ENCODE data around the gene STH.

STH gene

DNA sequence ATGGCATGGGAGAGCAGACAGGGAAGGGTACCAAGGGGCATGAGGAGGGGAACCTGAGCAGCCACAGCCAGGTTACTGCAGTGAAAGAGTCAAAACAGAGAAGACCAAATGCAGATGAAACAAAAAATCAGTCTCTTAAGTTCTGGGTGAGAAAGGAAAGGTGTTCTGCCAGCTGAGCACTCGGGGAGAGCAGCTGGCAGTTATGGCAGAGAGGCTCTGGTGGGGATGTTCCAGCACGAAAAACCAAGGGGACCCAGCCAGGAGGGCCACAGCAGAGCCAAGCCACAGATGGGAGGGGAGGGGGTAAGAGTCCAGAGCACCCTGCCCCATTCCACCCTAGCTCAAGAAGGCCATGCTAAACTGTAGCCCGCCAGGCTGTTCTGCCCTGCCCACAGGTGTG lies 31.7 kb downstream of the STH start:
- Mint-ChIP-seq H3K9me3 (no peaks in the 10 kb centered on the region), H3K4me3 (no peak overlapping the region), H3K36me3 (peaks cover 95% of the 10 kb centered on the region), H3K27ac (peak overlapping the region; percentile 38), H3K4me1 (peaks cover 35% of the 10 kb centered on the region)
- DNase-seq (ENCODE audit: low spot score in 2 of 2) (no peak), ATAC-seq (no peak)

DNA sequence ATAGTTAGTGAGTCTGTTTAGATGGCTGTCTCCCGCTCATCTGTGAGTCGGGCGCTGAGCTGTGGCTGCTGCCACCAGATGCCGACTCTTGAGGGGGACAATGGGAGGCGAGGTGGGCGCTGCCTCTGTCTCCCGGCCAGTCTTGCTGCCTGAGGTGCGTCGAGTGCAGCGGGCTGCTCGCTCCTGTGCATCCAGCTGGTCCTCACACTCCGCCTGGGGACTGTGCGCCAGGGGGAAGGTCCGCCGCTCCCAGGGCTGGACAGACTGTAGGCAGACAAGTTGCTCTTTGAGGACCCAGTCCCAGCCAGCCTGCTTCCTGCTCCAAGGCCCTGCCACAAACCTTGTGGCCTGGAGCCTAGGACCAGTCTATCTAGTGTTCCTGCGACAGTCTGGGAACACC lies 32.4 kb downstream of the STH start:
- peaks cover 96% of the 10 kb centered on the region for H3K36me3 Mint-ChIP-seq
- ATAC-seq = no peak
- no peak for DNase-seq (ENCODE audit: low spot score in 2 of 2)
- no peaks in the 10 kb centered on the region for H3K9me3 Mint-ChIP-seq
- no peak overlapping the region for H3K4me3 Mint-ChIP-seq
- peaks cover 35% of the 10 kb centered on the region for H3K4me1 Mint-ChIP-seq
- H3K27ac Mint-ChIP-seq = peak overlapping the region; percentile 38

DNA sequence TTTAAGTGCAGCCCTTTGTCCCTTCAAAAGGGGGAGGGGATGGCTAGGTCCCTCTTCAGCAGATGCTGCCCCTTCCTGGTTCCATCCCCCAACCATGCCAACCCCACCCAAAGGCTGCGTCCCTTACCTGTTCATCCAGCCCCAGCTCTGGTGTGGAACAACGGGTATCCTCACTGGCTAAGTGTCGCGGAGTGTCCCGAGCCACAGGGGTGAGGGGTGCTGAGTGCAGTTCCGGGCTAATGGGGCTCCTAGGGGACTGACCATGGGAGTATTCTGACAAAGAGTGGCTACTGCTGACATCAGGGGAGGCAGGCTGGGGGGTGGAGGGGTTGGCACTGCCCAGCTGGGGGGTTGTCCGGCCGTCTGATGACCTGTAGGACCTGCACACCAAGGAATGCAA lies 32.9 kb downstream of the STH start:
- Mint-ChIP-seq H3K4me3 (no peak overlapping the region), H3K27ac (no peak overlapping the region), H3K4me1 (peaks cover 35% of the 10 kb centered on the region), H3K9me3 (no peaks in the 10 kb centered on the region), H3K36me3 (peaks cover 96% of the 10 kb centered on the region)
- no peak for ATAC-seq
- no peak for DNase-seq (ENCODE audit: low spot score in 2 of 2)

DNA sequence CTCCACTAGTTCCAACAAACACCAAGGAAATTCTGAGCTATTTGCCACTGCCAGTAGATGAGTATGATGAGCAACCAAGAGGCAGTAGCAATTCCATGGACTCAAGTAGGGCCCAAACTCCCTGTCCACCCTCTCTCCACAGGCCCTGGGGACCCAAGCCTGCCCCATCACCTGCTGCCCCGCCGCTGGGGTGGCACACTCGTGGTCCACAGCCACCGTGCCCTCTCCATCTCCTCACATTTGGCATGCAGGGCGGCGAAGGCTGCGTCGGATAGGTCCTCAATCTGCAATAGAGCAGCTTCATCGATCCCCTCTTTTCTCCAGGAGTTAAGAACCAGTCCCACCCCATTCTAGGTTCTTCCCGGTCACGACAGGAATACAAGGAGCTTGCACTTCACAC lies 33.9 kb downstream of the STH start:
- ATAC-seq = no peak
- peaks cover 26% of the 10 kb centered on the region for H3K4me1 Mint-ChIP-seq
- DNase-seq (ENCODE audit: low spot score in 2 of 2) = no peak
- no peak overlapping the region for H3K4me3 Mint-ChIP-seq
- no peaks in the 10 kb centered on the region for H3K9me3 Mint-ChIP-seq
- H3K27ac Mint-ChIP-seq = no peak overlapping the region
- H3K36me3 Mint-ChIP-seq = peaks cover 99% of the 10 kb centered on the region

DNA sequence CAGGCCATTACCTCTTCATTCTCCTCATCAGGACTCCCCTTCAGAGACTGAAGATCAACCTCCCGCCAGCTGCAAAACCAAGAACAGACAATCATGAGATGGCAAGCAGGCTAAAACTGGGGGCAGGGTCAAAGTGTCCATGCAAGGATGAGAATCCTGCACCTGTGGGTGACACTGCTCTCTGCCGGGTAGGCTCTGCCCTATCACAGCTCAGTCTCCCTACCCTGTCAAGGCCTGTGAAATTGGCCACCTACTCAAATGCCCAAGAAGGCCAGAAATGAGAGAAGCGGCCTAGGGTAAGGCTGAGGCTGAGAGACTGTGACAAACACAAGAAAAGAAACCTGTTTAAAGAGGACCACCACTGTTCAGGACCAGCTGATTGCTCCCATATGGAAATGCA lies 34.3 kb downstream of the STH start:
- no peak overlapping the region for H3K27ac Mint-ChIP-seq
- no peak overlapping the region for H3K4me3 Mint-ChIP-seq
- peaks cover 30% of the 10 kb centered on the region for H3K4me1 Mint-ChIP-seq
- ATAC-seq = no peak
- DNase-seq (ENCODE audit: low spot score in 2 of 2) = no peak
- no peaks in the 10 kb centered on the region for H3K9me3 Mint-ChIP-seq
- peaks cover 99% of the 10 kb centered on the region for H3K36me3 Mint-ChIP-seq

DNA sequence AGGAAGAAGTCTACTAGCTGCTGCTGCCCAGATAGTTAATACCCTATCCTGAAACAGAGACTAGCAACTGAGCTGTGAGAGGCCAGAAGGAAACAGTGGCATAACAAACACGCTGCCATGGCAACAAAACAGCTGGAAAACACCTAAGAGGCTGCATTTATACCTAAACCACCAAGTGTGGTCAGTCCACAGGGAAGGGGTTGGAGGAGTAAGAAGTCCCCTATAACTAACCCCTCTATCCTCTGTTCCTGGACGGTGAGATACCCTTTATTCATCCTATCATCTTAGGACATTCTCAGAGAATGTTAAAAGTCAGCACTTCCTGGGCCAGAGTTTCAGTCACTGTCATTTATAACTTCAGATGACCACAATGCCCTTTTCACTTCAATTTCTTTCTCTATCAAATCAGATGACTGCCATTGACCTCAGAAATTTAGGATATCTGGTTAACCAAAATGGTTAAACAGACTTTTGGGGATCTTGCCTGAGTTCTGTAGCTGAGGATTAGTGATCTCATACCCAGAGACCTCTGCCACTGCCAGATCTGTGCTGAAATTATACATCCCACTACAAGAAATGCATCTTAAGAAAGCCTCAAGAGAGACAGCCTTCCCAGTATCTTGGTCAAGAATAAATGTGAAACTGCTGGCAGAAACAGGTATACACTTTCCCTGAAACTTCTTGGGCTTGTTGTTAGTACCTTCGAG lies 36.2 kb downstream of the STH start:
- Mint-ChIP-seq H3K36me3 (peaks cover 99% of the 10 kb centered on the region), H3K9me3 (no peaks in the 10 kb centered on the region), H3K27ac (peak overlapping the region; percentile 60), H3K4me3 (no peak overlapping the region), H3K4me1 (peaks cover 23% of the 10 kb centered on the region)
- ATAC-seq (peak; percentile 71), DNase-seq (ENCODE audit: low spot score in 2 of 2) (no peak)

DNA sequence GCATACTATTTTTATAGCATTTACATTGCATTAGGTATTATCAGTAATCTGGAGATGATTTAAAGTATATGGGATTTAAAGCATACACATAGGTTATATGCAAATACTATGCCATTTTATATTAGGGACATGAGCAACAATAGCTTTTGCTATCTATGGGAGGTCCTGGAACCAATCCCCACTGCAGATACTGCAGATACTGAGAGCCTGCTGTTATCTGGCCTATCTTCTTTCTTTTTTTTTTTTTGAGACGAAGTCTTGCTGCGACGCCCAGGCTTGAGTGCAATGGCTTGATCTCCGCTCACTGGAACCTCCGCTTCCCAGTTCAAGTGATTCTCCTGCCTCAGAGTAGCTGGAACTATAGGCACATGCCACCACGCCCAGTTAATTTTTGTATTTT lies 37.4 kb downstream of the STH start:
- Mint-ChIP-seq H3K4me1 (peaks cover 19% of the 10 kb centered on the region), H3K27ac (peak overlapping the region; percentile 44)
- no peak for ATAC-seq

DNA sequence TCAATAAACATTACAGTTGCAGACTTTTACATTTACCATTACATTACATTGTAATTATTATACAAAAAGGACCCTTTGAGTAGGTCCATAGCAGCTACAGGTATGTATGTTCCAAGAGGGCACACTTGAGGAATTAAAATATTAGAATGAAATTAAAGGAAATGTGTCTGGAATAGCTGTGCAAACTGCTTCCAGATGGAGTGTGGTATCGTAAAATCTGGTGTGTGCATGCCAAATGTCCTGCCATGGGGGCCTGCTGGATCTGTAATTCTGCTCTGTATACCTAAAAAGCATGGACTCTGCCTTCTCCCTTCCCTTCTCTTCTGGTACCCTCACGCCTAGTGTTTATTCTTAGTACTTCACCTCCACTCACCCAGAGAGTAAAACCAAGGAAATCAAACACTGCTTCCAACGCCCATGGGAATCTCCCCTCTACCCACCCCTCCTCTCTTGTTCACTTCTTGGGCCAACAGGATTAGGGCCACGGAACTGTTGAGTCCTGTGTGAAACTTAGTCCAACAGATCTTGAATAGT lies 38.7 kb downstream of the STH start:
- Mint-ChIP-seq H3K36me3 (peaks cover 99% of the 10 kb centered on the region), H3K27ac (peak overlapping the region; percentile 78), H3K9me3 (no peaks in the 10 kb centered on the region), H3K4me1 (peaks cover 19% of the 10 kb centered on the region), H3K4me3 (no peak overlapping the region)
- DNase-seq (ENCODE audit: low spot score in 2 of 2) (no peak), ATAC-seq (no peak)

More for the DNA sequence above, 37.4 kb downstream of the STH start:
- no peak overlapping the region for H3K4me3 Mint-ChIP-seq
- DNase-seq (ENCODE audit: low spot score in 2 of 2) = no peak
- no peaks in the 10 kb centered on the region for H3K9me3 Mint-ChIP-seq
- H3K36me3 Mint-ChIP-seq = peaks cover 99% of the 10 kb centered on the region

DNA sequence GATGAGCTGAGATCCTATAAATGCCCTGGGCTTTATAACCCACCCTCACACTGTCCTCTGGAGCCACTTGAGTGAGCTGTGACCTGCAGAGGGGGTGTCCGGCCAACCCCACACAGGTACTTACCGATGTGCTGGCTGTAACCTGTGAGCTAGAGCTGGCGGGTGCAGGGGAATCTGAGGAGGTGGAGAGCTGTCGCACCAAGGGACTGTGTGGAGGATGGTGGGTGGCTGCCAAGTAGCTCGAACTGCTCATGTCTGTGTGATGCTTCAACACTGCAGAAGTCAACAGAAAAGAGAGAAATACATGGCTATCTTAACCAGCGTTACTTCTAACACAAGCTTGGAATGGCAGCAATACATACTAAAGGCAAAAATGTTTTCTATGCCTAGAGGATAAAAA lies 39.4 kb downstream of the STH start:
- Mint-ChIP-seq H3K9me3 (no peaks in the 10 kb centered on the region), H3K4me3 (no peak overlapping the region), H3K4me1 (peaks cover 19% of the 10 kb centered on the region), H3K27ac (peak overlapping the region; percentile 78), H3K36me3 (peaks cover 99% of the 10 kb centered on the region)
- DNase-seq (ENCODE audit: low spot score in 2 of 2) (no peak), ATAC-seq (no peak)

DNA sequence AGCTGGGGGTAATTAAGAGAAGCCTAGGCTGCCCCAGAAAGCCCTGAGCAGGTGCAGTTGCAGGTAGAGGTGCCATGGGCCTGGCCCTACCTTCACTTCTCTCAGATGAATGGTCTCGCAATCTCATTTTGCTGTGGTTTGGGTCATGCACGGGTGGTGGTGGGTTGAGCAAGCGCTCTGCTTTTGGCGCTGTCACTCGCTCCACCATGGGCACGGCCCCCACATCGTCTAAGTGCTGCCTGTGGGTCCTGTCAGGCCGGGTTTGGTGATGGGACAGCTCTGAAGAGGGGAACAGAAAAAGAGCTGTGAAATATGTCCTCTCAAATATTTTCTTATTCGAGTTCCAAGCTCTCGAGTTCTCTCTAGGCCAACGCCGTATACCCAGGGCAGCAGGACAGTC lies 39.9 kb downstream of the STH start:
- Mint-ChIP-seq H3K4me1 (peaks cover 19% of the 10 kb centered on the region), H3K4me3 (no peak overlapping the region), H3K36me3 (peaks cover 99% of the 10 kb centered on the region), H3K27ac (peak overlapping the region; percentile 29), H3K9me3 (no peaks in the 10 kb centered on the region)
- ATAC-seq = no peak
- no peak for DNase-seq (ENCODE audit: low spot score in 2 of 2)

DNA sequence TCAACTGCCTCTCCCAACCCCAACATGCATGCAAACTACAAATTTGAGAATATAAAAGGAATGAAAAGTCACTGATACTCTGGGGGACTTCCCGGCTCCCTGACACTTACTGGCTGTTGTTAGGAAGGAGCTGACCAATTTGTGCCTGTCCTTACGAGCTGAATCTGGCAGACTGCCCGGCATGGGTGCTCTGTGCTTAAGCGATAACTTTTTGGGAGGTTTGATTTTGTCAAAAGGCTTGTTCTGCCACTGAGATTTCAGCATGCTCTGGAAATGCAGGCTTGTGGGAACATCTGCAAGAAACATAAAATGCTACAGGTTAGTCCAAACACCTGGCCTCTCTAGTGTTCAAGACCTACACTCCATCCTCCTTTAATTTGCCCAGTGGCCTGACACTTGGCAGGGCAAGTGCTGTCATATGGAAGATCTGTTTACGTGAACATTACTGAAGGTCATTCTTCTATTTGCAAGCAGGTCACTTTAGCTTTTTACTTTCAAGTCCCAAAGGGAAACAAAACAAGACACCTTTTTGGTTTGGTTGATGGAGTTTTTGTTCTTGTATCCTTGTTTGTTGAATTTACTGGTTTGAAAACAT lies 40.6 kb downstream of the STH start:
- Mint-ChIP-seq H3K9me3 (no peaks in the 10 kb centered on the region), H3K36me3 (peaks cover 99% of the 10 kb centered on the region), H3K27ac (peak overlapping the region; percentile 29), H3K4me1 (peaks cover 25% of the 10 kb centered on the region), H3K4me3 (no peak overlapping the region)
- no peak for DNase-seq (ENCODE audit: low spot score in 2 of 2)
- no peak for ATAC-seq

DNA sequence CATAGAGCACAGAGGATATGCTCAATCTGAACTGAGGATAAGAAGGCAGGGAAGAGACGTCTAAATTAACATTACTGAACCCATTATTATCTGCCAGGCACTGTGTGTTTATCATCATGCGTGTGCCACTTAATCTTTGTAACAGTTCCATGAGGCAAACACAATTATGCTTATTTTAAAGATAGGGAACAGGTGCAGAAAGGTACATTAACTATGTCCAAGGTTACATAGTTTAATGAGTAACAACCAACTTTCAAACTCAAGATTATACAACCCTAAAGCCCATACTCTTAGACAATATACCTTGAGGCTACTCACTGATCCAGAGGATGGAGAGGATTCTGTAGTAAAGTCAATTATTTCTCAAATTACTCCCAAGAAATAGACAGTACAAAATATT lies 43.2 kb downstream of the STH start:
- ATAC-seq (no peak), DNase-seq (ENCODE audit: low spot score in 2 of 2) (no peak)
- H3K4me3 Mint-ChIP-seq = no peak overlapping the region
- no peaks in the 10 kb centered on the region for H3K9me3 Mint-ChIP-seq
- no peak overlapping the region for H3K27ac Mint-ChIP-seq
- peaks cover 100% of the 10 kb centered on the region for H3K36me3 Mint-ChIP-seq
- peaks cover 27% of the 10 kb centered on the region for H3K4me1 Mint-ChIP-seq

DNA sequence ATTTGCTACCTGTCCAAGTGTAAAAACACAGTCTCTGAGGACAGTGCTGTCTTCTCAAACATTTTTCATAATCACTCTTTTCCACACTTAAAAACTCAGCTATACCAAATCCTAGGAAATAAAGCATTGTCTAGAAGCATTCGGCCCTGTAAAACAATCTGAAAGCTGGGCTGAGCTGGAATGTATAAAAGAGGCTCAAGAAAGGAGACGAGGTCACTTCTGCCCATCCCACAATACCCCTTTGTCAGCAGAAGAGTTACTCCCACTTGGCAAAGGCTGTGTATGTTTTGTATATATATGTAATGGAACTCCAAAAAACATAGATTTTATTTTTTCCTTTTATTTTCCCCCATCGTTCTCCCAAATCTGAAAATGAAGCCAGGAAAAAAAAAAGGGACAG lies 43.9 kb downstream of the STH start:
- Mint-ChIP-seq H3K27ac (no peak overlapping the region), H3K9me3 (no peaks in the 10 kb centered on the region), H3K4me3 (no peak overlapping the region), H3K4me1 (peaks cover 26% of the 10 kb centered on the region), H3K36me3 (peaks cover 100% of the 10 kb centered on the region)
- no peak for ATAC-seq
- DNase-seq (ENCODE audit: low spot score in 2 of 2) = no peak

DNA sequence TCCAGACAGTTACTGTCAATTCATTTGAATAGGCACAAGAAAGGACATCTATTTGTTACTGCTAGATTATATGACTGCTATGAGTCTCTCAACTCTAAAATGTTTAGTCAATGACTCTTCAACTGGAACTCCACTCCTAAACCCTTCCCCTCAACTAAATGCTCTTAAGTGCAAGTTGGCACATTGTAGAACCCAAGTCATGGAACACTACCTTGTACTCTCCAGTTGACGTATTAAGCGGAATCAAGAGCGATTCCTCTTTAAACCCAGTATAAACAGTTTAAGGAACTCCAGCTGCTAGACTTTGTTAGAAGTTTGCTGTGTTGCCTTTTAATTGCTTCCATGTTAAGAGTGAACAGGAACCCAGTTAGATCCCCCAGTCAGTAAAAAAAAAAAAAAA lies 44.6 kb downstream of the STH start:
- ATAC-seq (no peak), DNase-seq (ENCODE audit: low spot score in 2 of 2) (no peak)
- no peak overlapping the region for H3K4me3 Mint-ChIP-seq
- peaks cover 100% of the 10 kb centered on the region for H3K36me3 Mint-ChIP-seq
- peak overlapping the region; percentile 52 for H3K27ac Mint-ChIP-seq
- H3K9me3 Mint-ChIP-seq = no peaks in the 10 kb centered on the region
- peaks cover 19% of the 10 kb centered on the region for H3K4me1 Mint-ChIP-seq

DNA sequence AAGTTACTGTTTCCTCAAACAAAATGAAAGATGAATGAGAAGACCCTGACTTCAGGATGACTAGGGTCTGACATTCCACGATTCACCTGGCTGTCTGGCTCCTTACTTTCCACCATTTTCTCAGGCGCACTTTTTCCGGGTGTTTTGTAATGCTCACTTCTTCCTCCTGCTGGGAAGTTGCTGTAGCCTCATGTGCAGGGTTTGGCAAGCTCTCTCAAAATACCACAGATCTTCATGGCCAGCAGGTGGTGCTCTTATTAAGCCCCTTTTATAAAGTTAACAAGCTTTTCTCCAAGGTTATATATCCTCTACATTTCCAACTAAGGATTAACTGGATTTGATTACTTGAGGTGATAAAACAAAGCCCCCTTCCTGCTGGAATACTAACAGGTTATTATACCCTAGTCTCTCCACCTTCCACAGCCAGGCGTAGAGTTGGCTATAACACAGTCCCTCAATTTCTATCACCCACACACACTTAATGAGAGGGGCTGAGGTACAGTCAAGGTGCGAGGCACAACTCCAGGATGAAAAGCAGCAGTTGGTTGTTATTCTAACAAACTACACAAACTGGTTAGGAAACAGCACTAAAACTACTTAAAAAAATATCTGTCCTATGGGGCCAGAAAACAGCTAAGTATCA lies 45.4 kb downstream of the STH start:
- no peak overlapping the region for H3K4me3 Mint-ChIP-seq
- H3K27ac Mint-ChIP-seq = peak overlapping the region; percentile 52
- peaks cover 100% of the 10 kb centered on the region for H3K36me3 Mint-ChIP-seq
- ATAC-seq (peak; percentile 51), DNase-seq (ENCODE audit: low spot score in 2 of 2) (peak; percentile 20 to 58)
- no peaks in the 10 kb centered on the region for H3K9me3 Mint-ChIP-seq
- H3K4me1 Mint-ChIP-seq = peaks cover 19% of the 10 kb centered on the region

DNA sequence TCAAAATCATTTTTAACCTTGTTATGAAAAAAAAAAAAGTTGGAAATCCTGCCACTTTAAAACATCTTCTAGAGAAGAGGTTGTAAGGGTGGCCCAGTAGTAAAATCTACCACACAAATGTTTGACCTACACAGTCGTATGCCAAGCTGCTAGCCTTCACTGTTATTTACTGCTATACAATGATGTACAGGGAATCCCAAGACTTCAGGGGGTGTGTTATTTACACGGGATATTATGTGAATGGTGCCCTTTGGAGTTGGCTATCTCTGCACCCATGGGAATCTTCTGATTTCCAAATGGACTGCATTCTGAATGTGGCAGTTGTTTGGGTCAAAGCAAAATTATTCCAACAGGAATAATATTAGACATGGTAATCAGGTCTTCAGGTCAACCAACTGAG lies 45.9 kb downstream of the STH start:
- H3K4me3 Mint-ChIP-seq = no peak overlapping the region
- peaks cover 100% of the 10 kb centered on the region for H3K36me3 Mint-ChIP-seq
- DNase-seq (ENCODE audit: low spot score in 2 of 2) (no peak), ATAC-seq (no peak)
- peak overlapping the region; percentile 52 for H3K27ac Mint-ChIP-seq
- H3K4me1 Mint-ChIP-seq = peaks cover 19% of the 10 kb centered on the region
- no peaks in the 10 kb centered on the region for H3K9me3 Mint-ChIP-seq
